Transverse colon (tissue), 4 donors: ENCODE results near the gene SOX1. TPM values are rescaled to one million over a fixed set of nuclear protein-coding genes. Genes with fewer than 3 reads are reported as not detected.

Experiments
- DNase-seq: peaks from one replicate; pipeline ENCODE4 v3.0.0-alpha.2; 2019
- H3K27ac ChIP-seq, 4 donors: fragments of 200-600 bp; sonication (generic); 2 replicates each; pipeline ENCODE4 v1.5.1; 2016 to 2018; ENCODE audit warnings: inconsistent platforms in 4 of 4
- H3K27me3 ChIP-seq: fragments of 200-600 bp; sonication (generic); 2 replicates; pipeline ENCODE4 v1.5.1; 2017; ENCODE audit warnings: inconsistent platforms
- H3K36me3 ChIP-seq, 4 donors: fragments of 200-600 bp; sonication (generic); 2 replicates each; pipeline ENCODE4 v1.5.1; 2017 to 2019; ENCODE audit warnings: inconsistent platforms in 4 of 4
- H3K4me1 ChIP-seq, 4 donors: fragments of 200-600 bp; sonication (generic); 2 replicates each; pipeline ENCODE4 v1.5.1; 2017 to 2020; ENCODE audit warnings: inconsistent platforms in 4 of 4
- H3K4me3 ChIP-seq, 4 donors: fragments of 200-600 bp; sonication (generic); 1 replicate in 1 of 4; 2 replicates in 3 of 4; pipeline versions ENCODE4 v1.5.1 to v1.6.1; 2017 to 2019; ENCODE audit warnings: inconsistent platforms in 4 of 4
- H3K9me3 ChIP-seq, 2 donors: fragments of 200-600 bp; sonication (generic); 2 replicates each; pipeline ENCODE4 v1.5.1; 2017 to 2019; ENCODE audit warnings: inconsistent platforms in 2 of 2
- EP300 ChIP-seq: sonication (generic); formaldehyde crosslinking; IDR thresholded peaks from one replicate; pipeline ENCODE4 v1.6.1; 2017; ENCODE audit warnings: antibody characterized with exemption, low read depth
- POLR2A ChIP-seq: fragments of 450-650 bp; IDR thresholded peaks from one replicate; pipeline ENCODE4 v1.6.1; 2016; ENCODE audit warnings: antibody characterized with exemption, mild to moderate bottlenecking, moderate library complexity
- POLR2AphosphoS5 ChIP-seq, 3 donors: sonication (generic); formaldehyde crosslinking; IDR thresholded peaks; one replicate each; pipeline ENCODE4 v1.6.1; 2016; ENCODE audit warnings: antibody characterized with exemption in 3 of 3
- WGBS, 2 donors: methylation state at CpG; one replicate each; pipeline ENCODE4 v1.1.5; 2018; ENCODE audit warnings: low coverage in 1 of 2; 5-methylcytosine and 5-hydroxymethylcytosine counted together
- in situ Hi-C, 4 donors: fragments of 200-750 bp; cut with MboI; loops; one replicate each; pipeline versions ENCODE4 v1.15.0 to v1.15.1; 2017; ENCODE audit warnings: low sequenced_read_pairs in 3 of 4, low pct_ligation_motif_present in 1 of 4, low pct_unique_long_range_greater_than_20kb in 1 of 4
- intact Hi-C: fragments of 100-400 bp; cut with DNase I; formaldehyde crosslinking; loops from one replicate; pipeline ENCODE4 v1.15.1; 2023; ENCODE audit warnings: low total_unique reads
- total RNA-seq, 4 donors: library from RNA; depleted of rRNA; stranded (reverse); fragments of >200 nt; gene quantifications; one replicate each; pipeline ENCODE4 v1.1.0, GENCODE V29; 2016
- TF ChIP-seq, protein P1 (sequence below), 5 experiments: fragments of 200-600 bp in 3 of 5; fragments of 450-650 bp in 2 of 5; sonication (generic) in 3 of 5; IDR thresholded peaks; 1 replicate in 2 of 5; 2 replicates in 3 of 5; pipeline ENCODE4 v1.5.1; 2016 to 2017; ENCODE audit warnings: antibody characterized with exemption in 5 of 5, inconsistent platforms in 3 of 5, mild to moderate bottlenecking in 2 of 5, moderate library complexity in 1 of 5

Gene SOX1
- total RNA-seq, 4 donors from 2014 or later = not detected

DNA sequence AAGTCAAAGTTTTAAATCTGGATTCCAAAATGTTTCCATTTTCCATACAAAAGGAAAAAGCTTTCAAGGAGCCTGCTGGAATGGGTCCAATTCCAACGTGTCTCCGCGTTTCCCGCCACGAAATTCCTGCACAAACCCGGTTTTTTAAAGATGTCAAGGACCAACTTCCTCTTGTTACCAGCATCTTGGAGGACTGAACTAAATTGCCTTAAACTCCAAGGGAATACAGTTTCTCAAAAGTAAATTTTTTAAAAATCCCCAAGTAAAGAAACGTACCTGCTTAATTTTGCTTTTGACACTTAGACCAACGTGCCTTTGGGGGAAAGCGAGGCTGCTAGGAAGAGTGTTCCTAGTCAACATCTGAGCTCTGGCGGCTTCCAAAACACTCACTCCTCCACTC lies 12.3 kb upstream of the SOX1 start:
- 3 to 19% methylated on average over 10 of the region's 10 CpGs for WGBS, 2 donors
- no peak for TF ChIP-seq POLR2AphosphoS5 (IDR thresholded peaks at IDR 0.05)
- TF ChIP-seq POLR2A = no peak
- TF ChIP-seq, protein P1, sequence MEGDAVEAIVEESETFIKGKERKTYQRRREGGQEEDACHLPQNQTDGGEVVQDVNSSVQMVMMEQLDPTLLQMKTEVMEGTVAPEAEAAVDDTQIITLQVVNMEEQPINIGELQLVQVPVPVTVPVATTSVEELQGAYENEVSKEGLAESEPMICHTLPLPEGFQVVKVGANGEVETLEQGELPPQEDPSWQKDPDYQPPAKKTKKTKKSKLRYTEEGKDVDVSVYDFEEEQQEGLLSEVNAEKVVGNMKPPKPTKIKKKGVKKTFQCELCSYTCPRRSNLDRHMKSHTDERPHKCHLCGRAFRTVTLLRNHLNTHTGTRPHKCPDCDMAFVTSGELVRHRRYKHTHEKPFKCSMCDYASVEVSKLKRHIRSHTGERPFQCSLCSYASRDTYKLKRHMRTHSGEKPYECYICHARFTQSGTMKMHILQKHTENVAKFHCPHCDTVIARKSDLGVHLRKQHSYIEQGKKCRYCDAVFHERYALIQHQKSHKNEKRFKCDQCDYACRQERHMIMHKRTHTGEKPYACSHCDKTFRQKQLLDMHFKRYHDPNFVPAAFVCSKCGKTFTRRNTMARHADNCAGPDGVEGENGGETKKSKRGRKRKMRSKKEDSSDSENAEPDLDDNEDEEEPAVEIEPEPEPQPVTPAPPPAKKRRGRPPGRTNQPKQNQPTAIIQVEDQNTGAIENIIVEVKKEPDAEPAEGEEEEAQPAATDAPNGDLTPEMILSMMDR (IDR thresholded peaks at IDR 0.05) = no peak

DNA sequence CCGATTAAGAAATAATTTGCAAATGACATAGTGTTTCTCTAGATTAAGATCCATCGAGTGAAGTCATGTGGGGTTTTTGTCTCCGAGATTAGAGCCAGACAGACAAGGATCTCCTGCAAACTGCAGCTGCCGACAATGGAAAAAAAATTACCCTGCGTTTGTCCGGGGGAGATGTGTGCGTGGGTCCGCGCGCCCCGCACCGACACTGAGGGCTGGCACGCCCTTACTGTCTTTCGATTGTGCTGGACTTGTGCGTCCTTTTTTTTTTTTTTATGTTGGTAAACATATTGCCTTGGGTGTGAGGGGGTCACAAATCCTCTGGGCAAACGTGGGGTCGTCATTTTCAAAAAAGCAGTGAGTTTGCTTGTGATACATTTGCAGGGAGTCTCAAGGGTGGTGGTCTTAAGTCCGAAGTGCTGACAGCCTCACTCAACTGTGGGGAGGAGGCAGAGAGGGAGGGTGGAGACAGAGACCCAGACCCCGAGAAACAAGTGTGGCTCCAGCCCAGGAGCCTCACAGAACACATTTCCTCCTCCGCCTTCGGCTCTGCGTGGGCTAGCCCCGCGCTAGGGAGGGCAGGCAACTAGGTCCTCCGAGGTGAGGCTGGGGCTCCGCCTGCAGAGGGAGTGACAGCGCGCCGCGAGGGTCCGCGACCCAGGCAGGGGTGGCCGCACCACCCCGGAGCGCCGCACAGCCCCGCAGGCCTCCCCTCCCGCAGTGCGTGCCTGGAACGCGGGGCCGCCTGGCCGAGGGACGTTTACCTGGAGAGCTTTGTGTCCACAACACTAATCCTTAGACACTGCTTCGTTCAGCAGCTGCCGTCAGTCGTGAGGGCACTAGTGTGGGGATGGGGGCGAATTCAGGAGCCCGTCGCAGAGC lies 11.7 kb upstream of the SOX1 start:
- TF ChIP-seq POLR2AphosphoS5 (IDR thresholded peaks at IDR 0.05) = no peak
- TF ChIP-seq, protein P1 (IDR thresholded peaks at IDR 0.05) = no peak
- no peak for TF ChIP-seq EP300
- no peak for TF ChIP-seq POLR2A
- Histone ChIP-seq H3K27ac (no peak overlapping the region), H3K36me3 (no peaks in the 10 kb centered on the region), H3K4me1 (peaks cover 0 to 12% (median 2%) of the 10 kb centered on the region in 4 donors), H3K27me3 (peaks cover 100% of the 10 kb centered on the region), H3K4me3 (no peak overlapping the region), H3K9me3 (no peaks in the 10 kb centered on the region)
- 23 to 36% methylated on average over 5 to 49 of the region's 50 CpGs for WGBS, 2 donors
- no peak for DNase-seq
- intact Hi-C loops = no loop called here
- in situ Hi-C loops = no loop called here

More for the DNA sequence above, 12.3 kb upstream of the SOX1 start:
- no peak for DNase-seq
- Histone ChIP-seq H3K4me1 (peaks cover 0 to 12% (median 2%) of the 10 kb centered on the region in 4 donors), H3K4me3 (no peak overlapping the region), H3K36me3 (no peaks in the 10 kb centered on the region), H3K27ac (no peak overlapping the region), H3K27me3 (peaks cover 100% of the 10 kb centered on the region), H3K9me3 (no peaks in the 10 kb centered on the region)
- in situ Hi-C loops = no loop called here
- intact Hi-C loops = no loop called here

DNA sequence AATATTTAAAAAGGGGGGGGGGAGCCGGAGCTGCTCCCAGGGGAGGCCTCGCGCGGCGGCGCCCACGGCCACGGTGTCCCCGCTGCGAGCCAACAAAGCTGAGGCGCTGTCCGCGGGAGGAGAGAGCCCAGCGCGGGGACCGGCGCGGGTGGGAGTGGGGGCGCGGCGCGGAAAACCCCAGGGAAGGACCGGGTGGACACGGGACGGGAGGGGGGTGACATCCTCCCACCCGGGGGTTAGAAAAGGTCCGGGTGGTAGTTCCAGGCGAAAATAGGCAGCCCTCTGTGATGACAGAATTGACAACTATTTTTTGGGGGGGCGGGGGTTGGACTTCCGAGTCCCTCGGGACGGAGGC lies 11.1 kb upstream of the SOX1 start:
- no peak for DNase-seq
- no peak overlapping the region for H3K4me3 ChIP-seq
- 6% methylated on average over 20 of the region's 32 CpGs; no CpG with 5 or more reads in 1 of the 2 donors for WGBS, 2 donors
- in situ Hi-C loops (no loop called here), intact Hi-C loops (no loop called here)
- H3K4me1 ChIP-seq = peaks cover 0 to 12% (median 2%) of the 10 kb centered on the region in 4 donors
- no peaks in the 10 kb centered on the region for H3K9me3 ChIP-seq
- no peaks in the 10 kb centered on the region for H3K36me3 ChIP-seq
- no peak overlapping the region for H3K27ac ChIP-seq
- TF ChIP-seq, protein P1 (IDR thresholded peaks at IDR 0.05) = no peak
- TF ChIP-seq POLR2AphosphoS5 (IDR thresholded peaks at IDR 0.05) = no peak
- no peak for TF ChIP-seq EP300
- TF ChIP-seq POLR2A = no peak
- H3K27me3 ChIP-seq = peaks cover 100% of the 10 kb centered on the region

DNA sequence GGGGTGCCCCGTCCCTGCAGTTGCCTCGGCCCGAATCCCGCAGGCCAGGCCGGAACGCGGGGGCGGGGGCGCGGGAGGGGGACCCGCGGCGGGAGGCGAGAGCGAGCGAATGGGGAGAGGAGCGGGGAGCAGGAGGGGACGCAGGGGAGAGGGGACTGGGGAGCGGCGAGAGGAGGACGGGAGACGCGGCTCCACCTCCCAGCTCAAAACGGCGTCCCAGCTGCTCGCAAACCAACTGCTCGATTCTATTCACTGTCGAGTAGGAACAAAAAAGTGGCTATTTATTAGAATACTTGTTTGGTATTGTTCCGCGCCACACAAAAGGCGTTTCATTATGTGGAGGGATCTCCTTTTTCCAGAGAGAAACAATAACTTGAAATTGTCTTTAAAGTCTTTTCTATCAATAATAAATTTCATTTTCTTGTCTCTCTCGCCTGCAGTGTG lies 10.6 kb upstream of the SOX1 start:
- no peak for DNase-seq
- H3K27ac ChIP-seq = no peak overlapping the region
- H3K4me1 ChIP-seq = peaks cover 0 to 12% (median 2%) of the 10 kb centered on the region in 4 donors
- WGBS, 2 donors = 13 to 18% methylated on average over 11 to 26 of the region's 32 CpGs
- H3K9me3 ChIP-seq = no peaks in the 10 kb centered on the region
- no peaks in the 10 kb centered on the region for H3K36me3 ChIP-seq
- TF ChIP-seq, protein P1 (IDR thresholded peaks at IDR 0.05) = no peak
- TF ChIP-seq POLR2A (no peak), EP300 (no peak), POLR2AphosphoS5 (IDR thresholded peaks at IDR 0.05) (no peak)
- H3K27me3 ChIP-seq = peaks cover 100% of the 10 kb centered on the region
- H3K4me3 ChIP-seq = no peak overlapping the region
- in situ Hi-C loops (no loop called here), intact Hi-C loops (no loop called here)
